ENCODE measurements around the gene USH2A.
"Not testable (repeated sequence)": the region's sequence is repeated elsewhere in the genome, so short reads cannot be mapped to it uniquely, and the experiment has no call there.

The USH2A gene

DNA sequence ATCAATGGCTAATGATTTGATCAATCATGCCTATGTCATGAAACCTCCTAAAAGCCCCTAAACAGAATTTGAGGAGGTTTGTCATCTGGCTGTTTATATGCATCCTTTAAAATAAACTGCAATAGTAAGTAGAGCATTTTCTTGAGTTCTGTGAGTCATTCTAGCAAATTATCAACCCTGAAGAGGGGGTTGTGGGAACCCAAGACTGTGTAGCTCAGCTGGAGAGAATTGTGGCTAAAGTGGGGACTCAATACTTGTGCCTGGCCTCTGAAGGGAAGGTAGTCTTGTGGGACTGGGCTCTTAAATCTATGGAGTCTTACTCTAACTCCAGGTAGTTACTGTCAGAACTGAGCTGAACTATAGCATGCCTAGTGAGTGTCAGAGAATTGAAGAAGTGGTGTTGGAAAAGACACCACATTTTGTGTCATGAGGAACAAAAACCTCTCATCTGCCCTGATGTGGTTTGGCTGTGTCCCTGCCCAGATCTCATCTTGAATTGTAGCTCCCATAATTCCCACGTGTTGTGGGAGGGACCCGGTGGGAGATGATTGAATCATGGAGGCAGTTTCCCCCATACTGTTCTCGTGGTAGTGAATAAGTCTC lies 402.4 kb downstream of the USH2A start:
- DNase-seq (ENCODE audit: extremely low spot score), result no peak
- TF ChIP-seq SP1 (IDR thresholded peaks at IDR 0.05), result no peak
- no peak for TF ChIP-seq BHLHE40 (IDR thresholded peaks at IDR 0.05; ENCODE audit: borderline replicate concordance)
- TF ChIP-seq FOXM1 (IDR thresholded peaks at IDR 0.05; ENCODE audit: borderline replicate concordance), result no peak
- no peak for TF ChIP-seq L3MBTL2 (conservative IDR thresholded peaks at IDR 0.05)
- TF ChIP-seq TARDBP (IDR thresholded peaks at IDR 0.05), result no peak
- TF ChIP-seq, protein P1, sequence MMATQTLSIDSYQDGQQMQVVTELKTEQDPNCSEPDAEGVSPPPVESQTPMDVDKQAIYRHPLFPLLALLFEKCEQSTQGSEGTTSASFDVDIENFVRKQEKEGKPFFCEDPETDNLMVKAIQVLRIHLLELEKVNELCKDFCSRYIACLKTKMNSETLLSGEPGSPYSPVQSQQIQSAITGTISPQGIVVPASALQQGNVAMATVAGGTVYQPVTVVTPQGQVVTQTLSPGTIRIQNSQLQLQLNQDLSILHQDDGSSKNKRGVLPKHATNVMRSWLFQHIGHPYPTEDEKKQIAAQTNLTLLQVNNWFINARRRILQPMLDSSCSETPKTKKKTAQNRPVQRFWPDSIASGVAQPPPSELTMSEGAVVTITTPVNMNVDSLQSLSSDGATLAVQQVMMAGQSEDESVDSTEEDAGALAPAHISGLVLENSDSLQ (IDR thresholded peaks at IDR 0.05), result no peak
- TF ChIP-seq SUZ12 (IDR thresholded peaks at IDR 0.05), result no peak
- no peak for TF ChIP-seq FOXA1 (IDR thresholded peaks at IDR 0.05)
- no peak for TF ChIP-seq HDGF (IDR thresholded peaks at IDR 0.05; ENCODE audit: borderline replicate concordance)
- no peak for TF ChIP-seq ELF4 (IDR thresholded peaks at IDR 0.05)
- no peak for TF ChIP-seq FOXK2 (IDR thresholded peaks at IDR 0.05)
- no peak for TF ChIP-seq ARNT (IDR thresholded peaks at IDR 0.05)
- TF ChIP-seq LEF1 (IDR thresholded peaks at IDR 0.05; ENCODE audit: borderline replicate concordance), result no peak
- TF ChIP-seq ZNF384 (IDR thresholded peaks at IDR 0.05), result no peak
- CTCF ChIA-PET, result no interaction called here
- POLR2A ChIA-PET, result no interaction called here

DNA sequence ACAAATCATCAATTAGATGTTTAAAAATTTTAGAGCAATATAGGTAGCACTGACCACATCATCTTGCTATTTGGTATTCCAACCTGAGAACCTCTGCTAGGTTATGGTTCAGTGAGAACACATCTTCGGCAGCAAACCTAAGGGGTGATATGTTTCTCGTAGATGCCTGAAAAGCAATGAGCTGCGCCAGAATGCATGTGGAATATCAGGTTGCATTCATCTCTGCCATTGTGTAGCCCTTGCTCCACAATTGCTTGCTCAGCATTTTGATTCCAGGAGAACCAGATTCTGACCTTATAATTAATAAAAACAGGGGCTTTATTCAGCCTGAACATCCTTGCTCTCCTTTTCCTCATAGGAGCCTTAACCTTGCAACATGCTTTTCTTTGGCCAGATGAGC lies 408.1 kb downstream of the USH2A start:
- CTCF ChIA-PET, result no interaction called here
- no peak for TF ChIP-seq BHLHE40 (IDR thresholded peaks at IDR 0.05; ENCODE audit: borderline replicate concordance)
- no peak for TF ChIP-seq CTBP1 (IDR thresholded peaks at IDR 0.05; ENCODE audit: borderline replicate concordance)
- TF ChIP-seq L3MBTL2 (conservative IDR thresholded peaks at IDR 0.05), result no peak
- TF ChIP-seq FOXM1 (IDR thresholded peaks at IDR 0.05; ENCODE audit: borderline replicate concordance), result no peak
- TF ChIP-seq FOXA1 (IDR thresholded peaks at IDR 0.05), result no peak
- TF ChIP-seq ZNF384 (IDR thresholded peaks at IDR 0.05), result no peak
- TF ChIP-seq, protein P1 (IDR thresholded peaks at IDR 0.05), result no peak
- no peak for TF ChIP-seq LEF1 (IDR thresholded peaks at IDR 0.05; ENCODE audit: borderline replicate concordance)
- no peak for TF ChIP-seq ELF4 (IDR thresholded peaks at IDR 0.05)
- TF ChIP-seq NFRKB (IDR thresholded peaks at IDR 0.05), result no peak
- TF ChIP-seq HDGF (IDR thresholded peaks at IDR 0.05; ENCODE audit: borderline replicate concordance), result no peak
- TF ChIP-seq ARNT (IDR thresholded peaks at IDR 0.05), result no peak
- TF ChIP-seq FOXK2 (IDR thresholded peaks at IDR 0.05), result no peak
- TF ChIP-seq SP1 (IDR thresholded peaks at IDR 0.05), result no peak
- TF ChIP-seq TARDBP (IDR thresholded peaks at IDR 0.05), result no peak
- TF ChIP-seq SUZ12 (IDR thresholded peaks at IDR 0.05), result no peak

DNA sequence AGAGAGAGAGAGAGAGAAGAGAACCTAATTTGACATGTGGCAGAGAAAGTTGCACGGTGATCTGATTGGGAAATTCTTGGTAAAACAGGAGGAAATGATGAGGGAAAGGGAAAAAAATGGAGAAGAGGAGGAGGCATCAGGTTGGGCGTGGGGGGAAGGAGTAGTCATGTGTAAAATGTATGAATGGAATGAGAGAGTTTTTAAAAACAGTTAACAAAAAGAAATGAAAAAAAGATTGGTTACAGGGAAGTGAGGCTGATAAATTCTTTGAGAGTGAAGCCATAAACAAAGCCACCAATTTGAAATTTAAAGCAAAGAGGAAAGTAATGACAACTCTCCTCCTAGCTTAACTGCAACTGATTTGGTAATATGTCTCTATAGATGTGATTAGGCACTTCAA lies 409.2 kb downstream of the USH2A start:
- CTCF ChIA-PET, result no interaction called here
- DNase-seq (ENCODE audit: extremely low spot score), result no peak
- POLR2A ChIA-PET, result no interaction called here
- TF ChIP-seq FOXA1 (IDR thresholded peaks at IDR 0.05) (no peak), HDGF (IDR thresholded peaks at IDR 0.05; ENCODE audit: borderline replicate concordance) (no peak), L3MBTL2 (conservative IDR thresholded peaks at IDR 0.05) (no peak), ZNF384 (IDR thresholded peaks at IDR 0.05) (no peak), NFRKB (IDR thresholded peaks at IDR 0.05) (no peak), SP1 (IDR thresholded peaks at IDR 0.05) (no peak), BHLHE40 (IDR thresholded peaks at IDR 0.05; ENCODE audit: borderline replicate concordance) (no peak), TARDBP (IDR thresholded peaks at IDR 0.05) (no peak), FOXK2 (IDR thresholded peaks at IDR 0.05) (no peak), SUZ12 (IDR thresholded peaks at IDR 0.05) (no peak), ELF4 (IDR thresholded peaks at IDR 0.05) (no peak), FOXM1 (IDR thresholded peaks at IDR 0.05; ENCODE audit: borderline replicate concordance) (no peak), CTBP1 (IDR thresholded peaks at IDR 0.05; ENCODE audit: borderline replicate concordance) (no peak)

More for the DNA sequence above, 408.1 kb downstream of the USH2A start:
- DNase-seq (ENCODE audit: extremely low spot score), result no peak
- POLR2A ChIA-PET, result no interaction called here

DNA sequence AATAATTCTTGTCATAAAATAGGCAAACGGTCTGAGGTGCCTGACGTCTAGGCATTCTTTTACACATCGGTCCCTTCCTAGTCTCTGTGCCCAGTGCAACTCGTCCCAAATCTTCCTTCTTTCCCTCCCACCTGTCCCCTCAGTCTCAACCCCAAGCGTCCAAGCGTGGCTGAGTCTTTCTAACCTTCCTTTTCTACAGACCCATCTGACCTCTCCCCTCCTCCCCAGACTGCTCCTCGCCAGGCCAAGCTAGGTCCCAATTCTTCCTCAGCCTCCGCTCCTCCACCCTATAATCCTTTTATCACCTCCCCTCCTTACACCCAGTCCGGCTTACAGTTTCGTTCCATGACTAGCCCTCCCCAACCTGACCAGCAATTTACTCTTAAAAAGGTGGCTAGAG lies 413.8 kb downstream of the USH2A start:
- POLR2A ChIA-PET; DNase-seq (ENCODE audit: extremely low spot score); CTCF ChIA-PET: not testable (repeated sequence)

DNA sequence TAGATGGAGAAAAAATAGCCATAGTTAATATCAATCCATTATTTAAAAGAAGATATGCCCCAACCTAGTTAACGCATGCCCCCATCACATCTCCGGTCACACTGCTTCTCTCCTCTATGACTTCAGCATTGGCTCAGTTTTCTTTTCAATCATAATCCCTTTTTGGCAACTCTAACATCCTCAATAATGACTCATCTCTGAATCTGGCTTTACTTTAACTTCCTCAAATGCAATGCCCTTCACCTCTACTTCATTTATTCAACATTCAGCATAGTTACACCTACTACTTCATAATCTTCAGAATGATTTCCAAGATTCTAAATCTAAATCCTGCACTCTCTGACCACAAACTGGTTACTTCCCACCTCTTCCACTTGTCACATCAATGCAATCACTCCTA lies 417.3 kb downstream of the USH2A start:
- ChIA-PET POLR2A (no interaction called here), CTCF (no interaction called here)
- TF ChIP-seq FOXA1 (IDR thresholded peaks at IDR 0.05) (no peak), ELF4 (IDR thresholded peaks at IDR 0.05) (no peak), CTBP1 (IDR thresholded peaks at IDR 0.05; ENCODE audit: borderline replicate concordance) (no peak), HDGF (IDR thresholded peaks at IDR 0.05; ENCODE audit: borderline replicate concordance) (no peak), L3MBTL2 (conservative IDR thresholded peaks at IDR 0.05) (no peak), FOXM1 (IDR thresholded peaks at IDR 0.05; ENCODE audit: borderline replicate concordance) (no peak), TARDBP (IDR thresholded peaks at IDR 0.05) (no peak), NFRKB (IDR thresholded peaks at IDR 0.05) (no peak)
- TF ChIP-seq, protein P1 (IDR thresholded peaks at IDR 0.05), result no peak
- DNase-seq (ENCODE audit: extremely low spot score), result no peak

DNA sequence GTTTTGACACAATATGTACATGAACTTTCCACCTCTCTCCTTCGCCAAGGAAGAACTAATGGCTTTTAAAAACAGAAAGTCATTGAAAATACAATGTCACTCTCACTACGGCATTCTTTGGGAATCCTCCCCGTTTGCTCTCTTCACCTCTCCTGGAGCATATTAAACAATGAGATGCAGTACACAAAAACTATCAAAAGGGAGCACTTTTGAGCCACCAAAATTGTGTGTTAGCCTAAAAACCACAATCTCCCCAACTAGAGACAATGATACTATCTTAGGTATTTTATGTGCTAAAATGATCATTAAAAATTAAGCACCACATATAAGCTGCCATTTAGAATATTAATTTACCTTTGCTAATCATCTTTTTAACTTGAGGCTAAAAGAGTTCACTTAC lies 430.6 kb downstream of the USH2A start:
- ChIA-PET CTCF (no interaction called here), POLR2A (no interaction called here)
- peak; percentile 33 for DNase-seq (ENCODE audit: extremely low spot score)
- TF ChIP-seq LEF1 (IDR thresholded peaks at IDR 0.05; ENCODE audit: borderline replicate concordance), result no peak
- no peak for TF ChIP-seq ARNT (IDR thresholded peaks at IDR 0.05)
- TF ChIP-seq ZNF384 (IDR thresholded peaks at IDR 0.05), result no peak
- no peak for TF ChIP-seq SP1 (IDR thresholded peaks at IDR 0.05)
- no peak for TF ChIP-seq FOXA1 (IDR thresholded peaks at IDR 0.05)
- TF ChIP-seq BHLHE40 (IDR thresholded peaks at IDR 0.05; ENCODE audit: borderline replicate concordance), result no peak
- TF ChIP-seq, protein P1 (IDR thresholded peaks at IDR 0.05), result no peak
- TF ChIP-seq TARDBP (IDR thresholded peaks at IDR 0.05), result no peak
- no peak for TF ChIP-seq FOXK2 (IDR thresholded peaks at IDR 0.05)
- no peak for TF ChIP-seq ELF4 (IDR thresholded peaks at IDR 0.05)
- TF ChIP-seq HDGF (IDR thresholded peaks at IDR 0.05; ENCODE audit: borderline replicate concordance), result no peak
- TF ChIP-seq SUZ12 (IDR thresholded peaks at IDR 0.05), result no peak
- TF ChIP-seq CTBP1 (IDR thresholded peaks at IDR 0.05; ENCODE audit: borderline replicate concordance), result no peak
- no peak for TF ChIP-seq L3MBTL2 (conservative IDR thresholded peaks at IDR 0.05)
- no peak for TF ChIP-seq FOXM1 (IDR thresholded peaks at IDR 0.05; ENCODE audit: borderline replicate concordance)
- TF ChIP-seq NFRKB (IDR thresholded peaks at IDR 0.05), result no peak

Measured in HEK293T (cell line).